Loucy (cell line): ENCODE data around the gene DIP2A.

Experiments
- H2AFZ ChIP-seq: fragments of 200-600 bp; sonication (generic); 2 replicates; pipeline ENCODE4 v1.6.0; 2016; ENCODE audit warnings: antibody characterized with exemption, mild to moderate bottlenecking, low read length, moderate library complexity
- H3F3A ChIP-seq: fragments of 200-600 bp; 2 replicates; pipeline ENCODE4 v1.6.0; 2016; ENCODE audit warnings: antibody characterized with exemption, low read depth, mild to moderate bottlenecking
- H3K27me3 ChIP-seq: fragments of 200-600 bp; sonication (generic); 2 replicates; pipeline ENCODE4 v1.6.1; 2014; ENCODE audit warnings: low read length, mild to moderate bottlenecking; ENCODE audit not compliant: insufficient read depth, poor library complexity, severe bottlenecking
- H3K36me3 ChIP-seq: fragments of 200-600 bp; sonication (generic); 2 replicates; pipeline ENCODE4 v1.6.1; 2016; ENCODE audit warnings: low read length; ENCODE audit not compliant: insufficient read depth
- H3K4me1 ChIP-seq: fragments of 200-600 bp; sonication (generic); 2 replicates; pipeline ENCODE4 v1.5.1; 2014; ENCODE audit warnings: low read length, mild to moderate bottlenecking; ENCODE audit not compliant: insufficient read depth, poor library complexity, severe bottlenecking
- H3K4me2 ChIP-seq: fragments of 200-600 bp; sonication (generic); 2 replicates; pipeline ENCODE4 v1.6.0; 2014; ENCODE audit warnings: antibody characterized with exemption, low read length, low read depth, mild to moderate bottlenecking; ENCODE audit not compliant: poor library complexity, severe bottlenecking
- H3K4me3 ChIP-seq: fragments of 200-600 bp; sonication (generic); 2 replicates; pipeline ENCODE4 v1.5.1; 2014; ENCODE audit warnings: low read length, mild to moderate bottlenecking, mixed read lengths; ENCODE audit not compliant: poor library complexity, severe bottlenecking
- H3K79me2 ChIP-seq: fragments of 200-600 bp; sonication (generic); 2 replicates; pipeline ENCODE4 v1.6.1; 2014; ENCODE audit warnings: low read length; ENCODE audit not compliant: insufficient read depth
- H3K9ac ChIP-seq: fragments of 200-600 bp; sonication (generic); 2 replicates; pipeline ENCODE4 v1.6.0; 2014; ENCODE audit warnings: mild to moderate bottlenecking, low read depth, low read length, moderate library complexity; ENCODE audit not compliant: poor library complexity, severe bottlenecking
- H3K9me2 ChIP-seq: fragments of 200-600 bp; sonication (generic); replicated peaks from 2 replicates; pipeline ENCODE4 v1.6.1; 2016; ENCODE audit warnings: low read depth, low read length, mixed read lengths
- H3K9me3 ChIP-seq: fragments of 200-600 bp; sonication (generic); 2 replicates; pipeline ENCODE4 v1.6.1; 2014; ENCODE audit warnings: mild to moderate bottlenecking, antibody characterized with exemption, low read length, low read depth; ENCODE audit not compliant: insufficient read depth
- H4K20me1 ChIP-seq: fragments of 200-600 bp; sonication (generic); 2 replicates; pipeline ENCODE4 v1.6.0; 2014; ENCODE audit warnings: antibody characterized with exemption, low read length, mild to moderate bottlenecking; ENCODE audit not compliant: insufficient read depth, poor library complexity, severe bottlenecking
- EZH2phosphoT487 ChIP-seq: fragments of 200-600 bp; IDR thresholded peaks from 2 replicates; pipeline ENCODE4 v1.6.1; 2018; ENCODE audit warnings: antibody characterized with exemption, mild to moderate bottlenecking, moderate library complexity, borderline replicate concordance
- TF ChIP-seq, protein P1 (sequence below): fragments of 200-600 bp; sonication (generic); conservative IDR thresholded peaks from 2 replicates; pipeline ENCODE4 v1.5.1; 2014; ENCODE audit warnings: mild to moderate bottlenecking, antibody characterized with exemption, low read length

Gene DIP2A

DNA sequence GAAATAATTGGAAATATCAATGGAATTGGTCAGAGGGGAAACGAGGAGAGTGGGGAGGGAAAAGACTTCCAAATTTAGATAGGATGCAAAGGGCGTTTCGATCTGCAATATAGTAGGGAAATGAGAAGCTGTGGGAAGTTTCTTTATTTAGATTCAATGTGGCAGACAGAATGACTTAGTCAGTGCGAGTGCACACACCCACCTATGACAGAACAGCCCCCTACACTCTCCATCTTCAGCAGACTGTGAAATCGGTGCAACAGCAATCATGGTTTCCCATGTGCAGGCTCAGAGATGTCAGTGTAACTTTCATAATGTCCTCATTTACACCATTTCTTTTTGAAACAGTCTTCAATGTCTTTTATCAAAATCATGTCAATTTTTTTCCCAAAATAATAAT lies 46.0 kb downstream of the DIP2A start:
- no peak overlapping the region for H3K4me3 ChIP-seq
- peaks cover 27% of the 10 kb centered on the region for H3K4me1 ChIP-seq
- no peak overlapping the region for H3K9ac ChIP-seq
- H4K20me1 ChIP-seq = no peaks in the 10 kb centered on the region
- no peaks in the 10 kb centered on the region for H3K79me2 ChIP-seq
- no peaks in the 10 kb centered on the region for H3K9me2 ChIP-seq
- no peak overlapping the region for H2AFZ ChIP-seq
- H3F3A ChIP-seq = 0 out of 2 replicates have a peak, but pooled peaks cover 4% of the 10 kb centered on the region
- H3K4me2 ChIP-seq = no peak overlapping the region
- H3K27me3 ChIP-seq = no peaks in the 10 kb centered on the region
- TF ChIP-seq, protein P1, sequence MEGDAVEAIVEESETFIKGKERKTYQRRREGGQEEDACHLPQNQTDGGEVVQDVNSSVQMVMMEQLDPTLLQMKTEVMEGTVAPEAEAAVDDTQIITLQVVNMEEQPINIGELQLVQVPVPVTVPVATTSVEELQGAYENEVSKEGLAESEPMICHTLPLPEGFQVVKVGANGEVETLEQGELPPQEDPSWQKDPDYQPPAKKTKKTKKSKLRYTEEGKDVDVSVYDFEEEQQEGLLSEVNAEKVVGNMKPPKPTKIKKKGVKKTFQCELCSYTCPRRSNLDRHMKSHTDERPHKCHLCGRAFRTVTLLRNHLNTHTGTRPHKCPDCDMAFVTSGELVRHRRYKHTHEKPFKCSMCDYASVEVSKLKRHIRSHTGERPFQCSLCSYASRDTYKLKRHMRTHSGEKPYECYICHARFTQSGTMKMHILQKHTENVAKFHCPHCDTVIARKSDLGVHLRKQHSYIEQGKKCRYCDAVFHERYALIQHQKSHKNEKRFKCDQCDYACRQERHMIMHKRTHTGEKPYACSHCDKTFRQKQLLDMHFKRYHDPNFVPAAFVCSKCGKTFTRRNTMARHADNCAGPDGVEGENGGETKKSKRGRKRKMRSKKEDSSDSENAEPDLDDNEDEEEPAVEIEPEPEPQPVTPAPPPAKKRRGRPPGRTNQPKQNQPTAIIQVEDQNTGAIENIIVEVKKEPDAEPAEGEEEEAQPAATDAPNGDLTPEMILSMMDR = no peak
- no peak for TF ChIP-seq EZH2phosphoT487
- peaks cover 25% of the 10 kb centered on the region; the same call in 1 of the 2 replicates for H3K36me3 ChIP-seq
- H3K9me3 ChIP-seq = no peaks in the 10 kb centered on the region

DNA sequence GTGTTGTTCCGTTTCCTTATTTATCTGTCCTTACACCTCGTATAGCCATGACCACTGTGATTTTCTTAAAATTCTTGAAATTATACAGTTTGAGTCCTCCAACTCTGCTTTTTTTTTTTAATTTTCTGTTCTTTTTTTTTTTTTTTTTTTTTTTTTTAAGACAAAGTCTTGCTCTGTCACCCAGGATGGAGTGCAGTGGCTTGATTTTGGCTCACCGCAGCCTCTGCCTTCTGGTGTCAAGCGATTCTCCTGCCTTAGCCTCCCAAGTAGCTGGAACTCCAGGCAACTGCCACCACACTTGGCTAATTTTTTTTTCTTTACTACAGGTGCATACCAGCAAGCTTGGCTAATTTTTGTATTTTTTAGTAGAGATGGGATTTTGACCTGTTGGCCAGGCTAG lies 48.9 kb downstream of the DIP2A start:
- H3K36me3 ChIP-seq = peaks cover 47% of the 10 kb centered on the region; the same call in 1 of the 2 replicates
- H3K4me3 ChIP-seq = no peak overlapping the region
- TF ChIP-seq, protein P1 = no peak
- TF ChIP-seq EZH2phosphoT487 = no peak
- H3K4me1 ChIP-seq = peaks cover 7% of the 10 kb centered on the region
- no peaks in the 10 kb centered on the region for H3K27me3 ChIP-seq
- H2AFZ ChIP-seq = no peak overlapping the region
- no peak overlapping the region for H3K4me2 ChIP-seq
- no peak overlapping the region for H3K9ac ChIP-seq
- H4K20me1 ChIP-seq = no peaks in the 10 kb centered on the region
- H3K9me3 ChIP-seq = no peaks in the 10 kb centered on the region
- no peaks in the 10 kb centered on the region for H3F3A ChIP-seq
- no peaks in the 10 kb centered on the region for H3K79me2 ChIP-seq
- no peaks in the 10 kb centered on the region for H3K9me2 ChIP-seq

DNA sequence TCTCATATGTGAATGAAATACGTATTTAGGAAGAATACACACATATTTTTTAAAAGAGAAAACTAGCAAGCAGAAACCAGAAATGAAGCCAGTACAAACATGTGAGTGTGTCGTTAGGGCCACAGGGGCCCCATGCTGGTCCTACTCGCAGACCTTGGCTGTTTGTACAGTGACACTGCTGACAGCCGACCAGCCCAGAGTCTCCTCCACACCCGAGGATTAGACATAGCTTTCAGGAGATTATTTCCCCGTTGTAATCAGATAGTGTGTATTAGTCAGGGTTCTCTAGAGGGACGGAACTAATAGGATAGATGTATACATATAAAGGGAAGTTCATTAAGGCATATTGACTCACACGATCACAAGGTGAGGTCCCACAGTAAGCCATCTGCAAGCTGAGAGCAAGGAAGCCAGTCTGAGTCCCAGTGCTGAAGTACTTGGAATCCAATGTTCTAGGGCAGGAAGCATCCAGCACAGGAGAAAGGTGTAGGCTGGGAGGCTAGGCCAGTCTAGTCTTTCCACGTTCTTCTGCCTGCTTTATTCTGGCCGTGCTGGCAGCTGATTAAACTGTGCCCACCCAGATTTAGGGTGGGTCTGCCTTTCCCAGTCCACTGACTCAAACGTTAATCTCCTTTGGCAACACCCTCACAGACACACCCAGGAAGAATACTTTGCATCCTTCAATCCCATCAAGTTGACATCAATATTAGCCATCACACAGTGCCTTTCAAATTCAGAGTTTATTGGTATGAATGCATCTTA lies 51.2 kb downstream of the DIP2A start:
- no peaks in the 10 kb centered on the region for H3K9me2 ChIP-seq
- H4K20me1 ChIP-seq = no peaks in the 10 kb centered on the region
- no peaks in the 10 kb centered on the region for H3K9me3 ChIP-seq
- peaks cover 42% of the 10 kb centered on the region; the same call in 1 of the 2 replicates for H3K36me3 ChIP-seq
- H3K9ac ChIP-seq = no peak overlapping the region
- H3K79me2 ChIP-seq = no peaks in the 10 kb centered on the region
- no peak overlapping the region for H2AFZ ChIP-seq
- H3K27me3 ChIP-seq = no peaks in the 10 kb centered on the region
- no peak overlapping the region for H3K4me3 ChIP-seq
- no peak overlapping the region for H3K4me2 ChIP-seq
- no peaks in the 10 kb centered on the region for H3F3A ChIP-seq
- TF ChIP-seq EZH2phosphoT487 = no peak
- TF ChIP-seq, protein P1 = no peak
- H3K4me1 ChIP-seq = peaks cover 1% of the 10 kb centered on the region
